IMR-90 (cell line): ENCODE results near the gene ZFP36L1. TPM values are rescaled to one million over a fixed set of nuclear protein-coding genes. Genes with fewer than 3 reads are reported as not detected.

ENCODE experiments used
- ATAC-seq: fragments of 200-7000 bp; cut with Tn5 transposase; 2 replicates; pipeline ENCODE4 v1.9.1; 2020; ENCODE audit warnings: low read depth, mild to moderate bottlenecking, moderate library complexity
- BruUV-seq: library from RNA; stranded (reverse); fragments of 400-500 nt; replicated peaks from 2 replicates; lab custom pipeline; 2021; lab: Mats Ljungman, UMichigan
- CTCF ChIA-PET: fragments of 300-600 bp; formaldehyde crosslinking; extraction: SDS; loops from one replicate; lab custom pipeline; 2021; ENCODE audit warnings: antibody characterized with exemption; lab: Yijun Ruan, JAX
- POLR2A ChIA-PET: fragments of 300-600 bp; sonication (Branson Sonifier 250); formaldehyde crosslinking; loops from one replicate; lab custom pipeline; 2022; ENCODE audit warnings: antibody characterized with exemption; ENCODE audit not compliant: unreplicated experiment; lab: Charles Lee
- DNase-seq: peaks from one replicate; pipeline ENCODE4 v3.0.0; 2013
- H2AFZ ChIP-seq: replicated peaks from 2 replicates; pipeline ENCODE3; 2013; ENCODE audit warnings: low read length, mild to moderate bottlenecking; ENCODE audit not compliant: poor library complexity
- H2AK5ac ChIP-seq: 2 replicates; pipeline ENCODE4 v1.6.1; 2013; ENCODE audit warnings: low read depth, low read length, inconsistent platforms
- H2AK9ac ChIP-seq: replicated peaks from 2 replicates; pipeline ENCODE3; 2013; ENCODE audit warnings: mild to moderate bottlenecking, low read depth, low read length, moderate library complexity; ENCODE audit not compliant: poor library complexity
- H2BK120ac ChIP-seq: 2 replicates; pipeline ENCODE4 v1.6.1; 2013; ENCODE audit warnings: low read depth, low read length, inconsistent platforms
- H2BK15ac ChIP-seq: 3 replicates; pipeline ENCODE4 v1.6.1; 2013; ENCODE audit warnings: low read depth, low read length, inconsistent platforms
- H2BK20ac ChIP-seq: 2 replicates; pipeline ENCODE4 v1.6.1; 2013; ENCODE audit warnings: low read depth, mild to moderate bottlenecking, inconsistent platforms, low read length, moderate library complexity
- H2BK5ac ChIP-seq: 2 replicates; pipeline ENCODE4 v1.6.1; 2013; ENCODE audit warnings: mild to moderate bottlenecking, low read depth, low read length, inconsistent platforms; ENCODE audit not compliant: poor library complexity, severe bottlenecking
- H3K14ac ChIP-seq: replicated peaks from 2 replicates; pipeline ENCODE4 v1.6.1; 2013; ENCODE audit warnings: low read depth, low read length, inconsistent platforms
- H3K18ac ChIP-seq: 2 replicates; pipeline ENCODE4 v1.6.1; 2013; ENCODE audit warnings: low read depth, low read length, control low read depth
- H3K23ac ChIP-seq: 2 replicates; pipeline ENCODE4 v1.6.1; 2013; ENCODE audit warnings: low read depth, low read length, inconsistent platforms
- H3K27ac ChIP-seq: 2 replicates; pipeline ENCODE4 v1.5.1; 2013; ENCODE audit warnings: mild to moderate bottlenecking, control low read depth, low read length; ENCODE audit not compliant: insufficient read depth
- H3K27me3 ChIP-seq: 2 replicates; pipeline ENCODE4 v1.6.1; 2013; ENCODE audit warnings: low read length; ENCODE audit not compliant: control insufficient read depth, insufficient read depth
- H3K36me3 ChIP-seq: 2 replicates; pipeline ENCODE4 v1.6.1; 2013; ENCODE audit warnings: low read length, mixed read lengths; ENCODE audit not compliant: control insufficient read depth, insufficient read depth
- H3K4ac ChIP-seq: 2 replicates; pipeline ENCODE4 v1.6.1; 2013; ENCODE audit warnings: low read depth, low read length, inconsistent platforms
- H3K4me1 ChIP-seq: 2 replicates; pipeline ENCODE4 v1.6.1; 2013; ENCODE audit warnings: low read length, mixed read lengths; ENCODE audit not compliant: control insufficient read depth, insufficient read depth
- H3K4me2 ChIP-seq: 2 replicates; pipeline ENCODE4 v1.6.1; 2013; ENCODE audit warnings: low read depth, mild to moderate bottlenecking, control low read depth, low read length, moderate library complexity
- H3K4me3 ChIP-seq: 2 replicates; pipeline ENCODE4 v1.5.1; 2013; ENCODE audit warnings: low read depth, mild to moderate bottlenecking, control low read depth, low read length, moderate library complexity; ENCODE audit not compliant: insufficient read depth
- H3K56ac ChIP-seq: 2 replicates; pipeline ENCODE4 v1.6.1; 2013; ENCODE audit warnings: low read length, inconsistent platforms; ENCODE audit not compliant: insufficient read depth; ENCODE audit errors: extremely low read depth
- H3K79me1 ChIP-seq, 2 experiments: 2 replicates each; pipeline ENCODE4 v1.6.1; 2013; ENCODE audit warnings: low read length in 2 of 2, inconsistent platforms in 1 of 2, low read depth in 1 of 2
- H3K9ac ChIP-seq: 2 replicates; pipeline ENCODE4 v1.6.1; 2013; ENCODE audit warnings: low read depth, low read length, control low read depth
- H3K9me1 ChIP-seq: 2 replicates; pipeline ENCODE4 v1.6.1; 2013; ENCODE audit warnings: low read length, inconsistent platforms; ENCODE audit not compliant: insufficient read depth
- H3K9me3 ChIP-seq: 2 replicates; pipeline ENCODE4 v1.6.1; 2013; ENCODE audit warnings: low read length; ENCODE audit not compliant: control insufficient read depth, insufficient read depth
- H4K20me1 ChIP-seq: 2 replicates; pipeline ENCODE4 v1.6.1; 2013; ENCODE audit warnings: low read length, inconsistent platforms; ENCODE audit not compliant: insufficient read depth
- H4K5ac ChIP-seq: 2 replicates; pipeline ENCODE4 v1.6.1; 2013; ENCODE audit warnings: mild to moderate bottlenecking, low read depth, low read length, control low read depth
- H4K8ac ChIP-seq, 2 experiments: 2 replicates each; pipeline ENCODE4 v1.6.1; 2013; ENCODE audit warnings: low read depth in 2 of 2, low read length in 2 of 2, control low read depth in 1 of 2, inconsistent platforms in 1 of 2
- H4K91ac ChIP-seq: 2 replicates; pipeline ENCODE4 v1.6.1; 2013; ENCODE audit warnings: low read depth, low read length, inconsistent platforms; ENCODE audit not compliant: insufficient read depth
- BHLHE40 ChIP-seq: fragments of 150-350 bp; IDR thresholded peaks from 2 replicates; pipeline ENCODE4 v1.6.1; 2016; ENCODE audit warnings: mild to moderate bottlenecking, low read depth, low read length
- CEBPB ChIP-seq: IDR thresholded peaks from 2 replicates; pipeline ENCODE4 v1.6.1; 2012; ENCODE audit warnings: low read depth, low read length, improper control_type of control experiment
- CHD1 ChIP-seq: IDR thresholded peaks from 2 replicates; pipeline ENCODE4 v1.6.1; 2012; ENCODE audit warnings: low read depth, low read length, improper control_type of control experiment
- FOS ChIP-seq: fragments of 150-350 bp; IDR thresholded peaks from 2 replicates; pipeline ENCODE4 v1.6.1; 2016; ENCODE audit warnings: low read depth, low read length
- MAFK ChIP-seq: IDR thresholded peaks from 2 replicates; pipeline ENCODE4 v1.6.1; 2012; ENCODE audit warnings: low read depth, low read length, improper control_type of control experiment
- MAZ ChIP-seq: IDR thresholded peaks from 2 replicates; pipeline ENCODE4 v1.6.1; 2012; ENCODE audit warnings: low read depth, mild to moderate bottlenecking, low read length, improper control_type of control experiment, moderate library complexity, borderline replicate concordance
- MXI1 ChIP-seq: IDR thresholded peaks from 2 replicates; pipeline ENCODE4 v1.6.1; 2012; ENCODE audit warnings: low read depth, mild to moderate bottlenecking, low read length, moderate library complexity, borderline replicate concordance
- RAD21 ChIP-seq: IDR thresholded peaks from 2 replicates; pipeline ENCODE4 v1.6.1; 2012; ENCODE audit warnings: low read length, improper control_type of control experiment
- RCOR1 ChIP-seq: IDR thresholded peaks from 2 replicates; pipeline ENCODE4 v1.6.1; 2012; ENCODE audit warnings: mild to moderate bottlenecking, low read length, improper control_type of control experiment; ENCODE audit not compliant: insufficient replicate concordance
- SMC3 ChIP-seq: fragments of 150-350 bp; IDR thresholded peaks from 2 replicates; pipeline ENCODE4 v1.6.1; 2016; ENCODE audit warnings: low read depth, mild to moderate bottlenecking, antibody characterized with exemption, low read length, moderate library complexity
- WGBS, 2 experiments: methylation state at CpG; one replicate each; pipeline versions ENCODE4 v1.1.5 to v1.1.7; 2013; ENCODE audit warnings: missing lambda C conversion rate in 2 of 2; ENCODE audit not compliant: insufficient read length in 1 of 2; ENCODE audit errors: extremely low coverage in 2 of 2; 5-methylcytosine and 5-hydroxymethylcytosine counted together
- dilution Hi-C: fragments of 300-500 bp; cut with HindIII; formaldehyde crosslinking; loops from one replicate; pipeline ENCODE4 v1.14.3; 2018; ENCODE audit warnings: low sequenced_read_pairs; ENCODE audit not compliant: unreplicated experiment
- in situ Hi-C: fragments of 300-500 bp; cut with MboI; formaldehyde crosslinking; loops from 3 replicates; pipeline ENCODE4 v1.14.3; 2019; ENCODE audit warnings: low sequenced_read_pairs, inconsistent platforms, mixed read lengths
- intact Hi-C: fragments of 100-400 bp; cut with micrococcal nuclease; formaldehyde crosslinking; loops from 2 replicates; pipeline ENCODE4 v1.10.0; 2022
- polyA plus RNA-seq, 3 experiments: library from polyadenylated mRNA; depleted of rRNA; stranded (reverse); fragments of >200 nt; gene quantifications; 2 replicates each; pipeline ENCODE4 v1.2.3, GENCODE V29; 2012; ENCODE audit warnings: low replicate concordance in 1 of 3
- total RNA-seq: library from RNA; depleted of rRNA; stranded (reverse); fragments of >200 nt; gene quantifications from 2 replicates; pipeline ENCODE4 v1.2.3, GENCODE V29; 2012
- TF ChIP-seq, protein P1 (sequence below): fragments of 150-350 bp; IDR thresholded peaks from 2 replicates; pipeline ENCODE4 v1.6.1; 2016; ENCODE audit warnings: low read depth, mild to moderate bottlenecking, low read length, moderate library complexity, borderline replicate concordance
- TF ChIP-seq, protein P2 (sequence below): conservative IDR thresholded peaks from 2 replicates; pipeline ENCODE4 v1.5.1; 2012; ENCODE audit warnings: mild to moderate bottlenecking, low read depth, low read length, improper control_type of control experiment

The ZFP36L1 gene
- total and polyA plus RNA-seq, 2 of the 4 experiments (the other 2 are of a cell fraction), result 6.5 to 140 TPM

DNA sequence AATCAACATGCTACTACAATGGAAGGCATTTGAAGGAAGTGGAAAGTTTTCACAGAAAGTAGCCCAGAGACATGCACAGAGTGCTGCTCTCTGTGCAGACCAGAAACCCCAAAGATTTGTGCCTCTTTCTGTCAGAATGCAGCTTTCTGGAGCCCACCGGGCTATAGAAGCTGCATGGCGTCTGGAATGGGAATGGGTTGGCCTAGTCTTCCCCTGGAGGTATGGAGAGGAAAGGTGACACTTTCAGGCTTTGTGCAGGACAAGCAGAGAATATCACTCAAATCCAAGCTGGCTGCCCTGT lies 21.3 kb upstream of the ZFP36L1 start:
- Histone ChIP-seq H3K9me3 (no peaks in the 10 kb centered on the region), H2AFZ (peak overlapping the region; percentile 67), H3K36me3 (no peaks in the 10 kb centered on the region), H2BK120ac (peak overlapping the region; percentile 96), H2BK20ac (peak overlapping the region; percentile 90), H4K8ac (peak overlapping the region; percentile 93 to 96; a peak in 3 of 4 replicates), H4K5ac (peak overlapping the region; percentile 62), H3K18ac (peak overlapping the region; percentile 97), H3K4me1 (peaks cover 26% of the 10 kb centered on the region), H3K27me3 (no peaks in the 10 kb centered on the region), H3K56ac (peak overlapping the region; percentile 93; the same call in 1 of the 2 replicates), H4K91ac (peak overlapping the region; percentile 99), H3K9me1 (peaks cover 19% of the 10 kb centered on the region), H3K4me2 (peak overlapping the region; percentile 66), H3K27ac (peak overlapping the region; percentile 92), H2AK9ac (peak overlapping the region; percentile 33), H3K79me1 (peaks cover 10 to 29% of the 10 kb centered on the region in 2 experiments), H3K23ac (peak overlapping the region; percentile 95; the same call in 1 of the 2 replicates), H3K4ac (peak overlapping the region; percentile 98), H4K20me1 (no peaks in the 10 kb centered on the region), H3K4me3 (no peak overlapping the region), H3K14ac (peak overlapping the region; percentile 94), H2BK15ac (peak overlapping the region; percentile 8; the same call in 1 of the 3 replicates), H2AK5ac (peak overlapping the region; percentile 13; the same call in 1 of the 2 replicates), H3K9ac (peak overlapping the region; percentile 87), H2BK5ac (peak overlapping the region; percentile 95)
- intact Hi-C loops (loop anchor here (10.0 kb wide), 1 partner anchor 729 kb away; no protein-coding TSS in a partner anchor), in situ Hi-C loops (no loop called here), dilution Hi-C loops (no loop called here)
- BruUV-seq, result no TSS peak
- DNase-seq, result no peak
- TF ChIP-seq MXI1, result no peak
- TF ChIP-seq CEBPB, result no peak
- TF ChIP-seq CHD1, result no peak
- no peak for TF ChIP-seq MAFK
- no peak for TF ChIP-seq BHLHE40
- TF ChIP-seq MAZ, result no peak
- no peak for TF ChIP-seq FOS
- TF ChIP-seq RAD21, result no peak
- TF ChIP-seq, protein P1, sequence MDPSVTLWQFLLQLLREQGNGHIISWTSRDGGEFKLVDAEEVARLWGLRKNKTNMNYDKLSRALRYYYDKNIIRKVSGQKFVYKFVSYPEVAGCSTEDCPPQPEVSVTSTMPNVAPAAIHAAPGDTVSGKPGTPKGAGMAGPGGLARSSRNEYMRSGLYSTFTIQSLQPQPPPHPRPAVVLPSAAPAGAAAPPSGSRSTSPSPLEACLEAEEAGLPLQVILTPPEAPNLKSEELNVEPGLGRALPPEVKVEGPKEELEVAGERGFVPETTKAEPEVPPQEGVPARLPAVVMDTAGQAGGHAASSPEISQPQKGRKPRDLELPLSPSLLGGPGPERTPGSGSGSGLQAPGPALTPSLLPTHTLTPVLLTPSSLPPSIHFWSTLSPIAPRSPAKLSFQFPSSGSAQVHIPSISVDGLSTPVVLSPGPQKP, result no peak
- no peak for TF ChIP-seq RCOR1
- TF ChIP-seq, protein P2, sequence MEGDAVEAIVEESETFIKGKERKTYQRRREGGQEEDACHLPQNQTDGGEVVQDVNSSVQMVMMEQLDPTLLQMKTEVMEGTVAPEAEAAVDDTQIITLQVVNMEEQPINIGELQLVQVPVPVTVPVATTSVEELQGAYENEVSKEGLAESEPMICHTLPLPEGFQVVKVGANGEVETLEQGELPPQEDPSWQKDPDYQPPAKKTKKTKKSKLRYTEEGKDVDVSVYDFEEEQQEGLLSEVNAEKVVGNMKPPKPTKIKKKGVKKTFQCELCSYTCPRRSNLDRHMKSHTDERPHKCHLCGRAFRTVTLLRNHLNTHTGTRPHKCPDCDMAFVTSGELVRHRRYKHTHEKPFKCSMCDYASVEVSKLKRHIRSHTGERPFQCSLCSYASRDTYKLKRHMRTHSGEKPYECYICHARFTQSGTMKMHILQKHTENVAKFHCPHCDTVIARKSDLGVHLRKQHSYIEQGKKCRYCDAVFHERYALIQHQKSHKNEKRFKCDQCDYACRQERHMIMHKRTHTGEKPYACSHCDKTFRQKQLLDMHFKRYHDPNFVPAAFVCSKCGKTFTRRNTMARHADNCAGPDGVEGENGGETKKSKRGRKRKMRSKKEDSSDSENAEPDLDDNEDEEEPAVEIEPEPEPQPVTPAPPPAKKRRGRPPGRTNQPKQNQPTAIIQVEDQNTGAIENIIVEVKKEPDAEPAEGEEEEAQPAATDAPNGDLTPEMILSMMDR, result no peak
- TF ChIP-seq SMC3, result no peak
- no peak for ATAC-seq
- WGBS, 2 experiments, result no CpG with 5 or more reads among the region's 2 CpGs
- POLR2A ChIA-PET, result interaction anchor here (0.6 to 3.0 kb wide), 7 partner anchors 9 to 564 kb away, joined by 3 to 50 read pairs (median 4); partner anchors contain the start of gene ZFP36L1
- CTCF ChIA-PET, result interaction anchor here (0.8 to 1.2 kb wide), 2 partner anchors 11 to 23 kb away, joined by 3 to 5 read pairs; no protein-coding TSS in a partner anchor
